Measurements from ENCODE around the gene SLC38A4.

DNA sequence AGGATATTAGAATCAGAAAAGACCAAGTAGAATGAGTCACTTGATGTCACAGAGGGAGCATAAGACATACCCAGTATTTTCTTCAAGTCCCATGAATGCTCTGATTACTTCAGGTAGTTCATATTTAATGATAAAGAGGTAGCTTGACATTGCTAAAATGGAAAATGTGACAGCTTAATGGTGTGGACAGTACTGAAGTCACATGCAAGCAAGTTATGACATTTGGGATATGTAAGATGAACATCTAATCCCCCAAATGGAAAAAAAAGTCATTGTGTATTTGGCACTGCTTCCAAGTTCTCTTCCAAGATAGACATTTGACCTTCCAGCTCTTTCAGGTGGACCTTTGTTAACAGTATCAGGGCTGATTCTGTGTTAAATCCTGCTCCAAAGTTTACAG lies 45.9 kb downstream of the SLC38A4 start:
- TF ChIP-seq, protein P1, sequence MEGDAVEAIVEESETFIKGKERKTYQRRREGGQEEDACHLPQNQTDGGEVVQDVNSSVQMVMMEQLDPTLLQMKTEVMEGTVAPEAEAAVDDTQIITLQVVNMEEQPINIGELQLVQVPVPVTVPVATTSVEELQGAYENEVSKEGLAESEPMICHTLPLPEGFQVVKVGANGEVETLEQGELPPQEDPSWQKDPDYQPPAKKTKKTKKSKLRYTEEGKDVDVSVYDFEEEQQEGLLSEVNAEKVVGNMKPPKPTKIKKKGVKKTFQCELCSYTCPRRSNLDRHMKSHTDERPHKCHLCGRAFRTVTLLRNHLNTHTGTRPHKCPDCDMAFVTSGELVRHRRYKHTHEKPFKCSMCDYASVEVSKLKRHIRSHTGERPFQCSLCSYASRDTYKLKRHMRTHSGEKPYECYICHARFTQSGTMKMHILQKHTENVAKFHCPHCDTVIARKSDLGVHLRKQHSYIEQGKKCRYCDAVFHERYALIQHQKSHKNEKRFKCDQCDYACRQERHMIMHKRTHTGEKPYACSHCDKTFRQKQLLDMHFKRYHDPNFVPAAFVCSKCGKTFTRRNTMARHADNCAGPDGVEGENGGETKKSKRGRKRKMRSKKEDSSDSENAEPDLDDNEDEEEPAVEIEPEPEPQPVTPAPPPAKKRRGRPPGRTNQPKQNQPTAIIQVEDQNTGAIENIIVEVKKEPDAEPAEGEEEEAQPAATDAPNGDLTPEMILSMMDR (IDR thresholded peaks at IDR 0.05): no peak
- TF ChIP-seq TCF12 (IDR thresholded peaks at IDR 0.05): no peak
- no peak for TF ChIP-seq FOXJ3 (CRISPR knock-in tag; IDR thresholded peaks at IDR 0.05)
- no peak for TF ChIP-seq TAF1 (IDR thresholded peaks at IDR 0.05; ENCODE audit: borderline replicate concordance, low read depth, low read length)
- no peak for TF ChIP-seq ELF1 (IDR thresholded peaks at IDR 0.05)
- TF ChIP-seq POLR2AphosphoS5 (IDR thresholded peaks at IDR 0.05; ENCODE audit: low read depth, low read length): no peak
- TF ChIP-seq TEAD4 (IDR thresholded peaks at IDR 0.05; ENCODE audit: borderline replicate concordance, insufficient read depth): no peak

Measured in SK-N-SH (cell line).